HCT116 (cell line): Measurements from ENCODE around the gene MMD. TPM values are rescaled to one million over a fixed set of nuclear protein-coding genes. Genes with fewer than 3 reads are reported as not detected.
A peak's percentile ranks its signal among the peaks of the same experiment; 100 is the strongest.

Experiments used
- ATAC-seq: fragments of 200-7000 bp; cut with Tn5 transposase; 2 replicates; pipeline ENCODE4 v1.9.1; 2020; ENCODE audit warnings: mild to moderate bottlenecking, moderate library complexity
- BruUV-seq: library from RNA; stranded (reverse); fragments of 400-500 nt; replicated peaks from 2 replicates; lab custom pipeline; 2021; lab: Mats Ljungman, UMichigan
- CTCF ChIA-PET: fragments of 300-600 bp; sonication (Branson Sonifier 250); formaldehyde crosslinking; loops from one replicate; lab custom pipeline; 2021; ENCODE audit warnings: antibody characterized with exemption; lab: Charles Lee
- POLR2A ChIA-PET: fragments of 300-600, 350-600 bp; sonication (Branson Sonifier 250); formaldehyde crosslinking; loops from one replicate; lab custom pipeline; 2021; ENCODE audit warnings: antibody characterized with exemption; lab: Charles Lee
- RAD21 ChIA-PET, 2 experiments: fragments of 300-600 bp; sonication (Branson Sonifier 250); formaldehyde crosslinking; loops; one replicate each; lab custom pipeline; 2023; ENCODE audit warnings: low total read pairs in 2 of 2; ENCODE audit not compliant: uncharacterized antibody in 2 of 2, unreplicated experiment in 2 of 2, low non-redundant PET in 1 of 2; lab: Charles Lee
- DNase-seq: peaks from one replicate; pipeline ENCODE4 v3.0.0-alpha.2; 2010; ENCODE audit warnings: low read depth, low spot score
- H2AFZ ChIP-seq: fragments of 200-600 bp; shearing (Covaris generic), sonication (generic); 2 replicates; pipeline ENCODE4 v1.6.1; 2017; ENCODE audit warnings: low read depth, mixed run types, mixed read lengths, antibody characterized with exemption, low read length; ENCODE audit not compliant: poor library complexity, severe bottlenecking
- H3K27ac ChIP-seq: 2 replicates; pipeline ENCODE4 v1.5.1; 2012; ENCODE audit warnings: low read depth, low read length
- H3K27me3 ChIP-seq: fragments of 200-600 bp; sonication (generic); 2 replicates; pipeline ENCODE4 v1.6.1; 2016; ENCODE audit warnings: mixed run types, low read length, mixed read lengths; ENCODE audit not compliant: insufficient read depth
- H3K36me3 ChIP-seq, 2 experiments: fragments of 200-500 bp in 1 of 2; fragments of 200-600 bp in 1 of 2; sonication (Bioruptor generic) in 1 of 2; sonication (generic) in 1 of 2; 2 replicates each; pipeline versions ENCODE4 v1.5.1 to v1.6.1; 2014 to 2016; ENCODE audit warnings: low read length in 2 of 2, inconsistent platforms in 1 of 2, mixed read lengths in 1 of 2, mixed run types in 1 of 2; ENCODE audit not compliant: insufficient read depth in 2 of 2, control insufficient read depth in 1 of 2
- H3K4me1 ChIP-seq, 2 experiments: fragments of 200-600 bp in 1 of 2; sonication (generic) in 1 of 2; 2 replicates each; pipeline versions ENCODE4 v1.5.1 to v1.6.1; 2012 to 2017; ENCODE audit warnings: low read length in 2 of 2, inconsistent platforms in 1 of 2, mild to moderate bottlenecking in 1 of 2, mixed read lengths in 1 of 2, mixed run types in 1 of 2, moderate library complexity in 1 of 2; ENCODE audit not compliant: insufficient read depth in 2 of 2, control insufficient read depth in 1 of 2
- H3K4me2 ChIP-seq: fragments of 200-600 bp; sonication (generic); 2 replicates; pipeline ENCODE4 v1.6.1; 2017; ENCODE audit warnings: mixed run types, low read length, mixed read lengths
- H3K4me3 ChIP-seq, 2 experiments: fragments of 200-600 bp in 1 of 2; sonication (generic) in 1 of 2; replicated peaks in 1 of 2; 2 replicates each; pipeline ENCODE4 v1.5.1; 2011 to 2016; ENCODE audit warnings: low read length in 2 of 2, control low read depth in 1 of 2, low read depth in 1 of 2, mild to moderate bottlenecking in 1 of 2, mixed read lengths in 1 of 2, mixed run types in 1 of 2
- H3K79me2 ChIP-seq: fragments of 200-600 bp; sonication (generic); 2 replicates; pipeline ENCODE4 v1.6.1; 2017; ENCODE audit warnings: mild to moderate bottlenecking, mixed run types, low read length, moderate library complexity, mixed read lengths; ENCODE audit not compliant: insufficient read depth
- H3K9ac ChIP-seq: fragments of 200-600 bp; sonication (generic); 2 replicates; pipeline ENCODE4 v1.6.1; 2016; ENCODE audit warnings: low read length, mixed read lengths
- H3K9me2 ChIP-seq: fragments of 200-600 bp; sonication (generic), shearing (Covaris generic); 2 replicates; pipeline ENCODE4 v1.6.1; 2017; ENCODE audit warnings: mixed run types, mild to moderate bottlenecking, moderate library complexity; ENCODE audit not compliant: insufficient read depth
- H3K9me3 ChIP-seq, 2 experiments: fragments of 200-500 bp in 1 of 2; fragments of 200-600 bp in 1 of 2; sonication (Bioruptor generic) in 1 of 2; sonication (generic) in 1 of 2; 2 replicates each; pipeline ENCODE4 v1.6.1; 2014 to 2017; ENCODE audit warnings: low read length in 2 of 2, mixed read lengths in 2 of 2, inconsistent platforms in 1 of 2, low read depth in 1 of 2, mild to moderate bottlenecking in 1 of 2, mixed run types in 1 of 2, moderate library complexity in 1 of 2; ENCODE audit not compliant: control insufficient read depth in 1 of 2, insufficient read depth in 1 of 2
- H4K20me1 ChIP-seq: fragments of 200-600 bp; sonication (generic), shearing (Covaris generic); 2 replicates; pipeline ENCODE4 v1.6.1; 2017; ENCODE audit warnings: mixed run types, mild to moderate bottlenecking, moderate library complexity; ENCODE audit not compliant: insufficient read depth
- CBX3 ChIP-seq: IDR thresholded peaks from 2 replicates; pipeline ENCODE4 v1.6.1; 2012; ENCODE audit warnings: low read depth
- CEBPB ChIP-seq: IDR thresholded peaks from 2 replicates; pipeline ENCODE4 v1.6.1; 2012; ENCODE audit warnings: low read depth
- EGR1 ChIP-seq: IDR thresholded peaks from 2 replicates; pipeline ENCODE4 v1.6.1; 2012; ENCODE audit warnings: low read depth
- EZH2 ChIP-seq: fragments of 200-600 bp; sonication (generic); IDR thresholded peaks from 2 replicates; pipeline ENCODE4 v1.6.1; 2017; ENCODE audit warnings: antibody characterized with exemption, mixed run types
- FOSL1 ChIP-seq: IDR thresholded peaks from 2 replicates; pipeline ENCODE4 v1.6.1; 2012; ENCODE audit warnings: low read depth
- JUND ChIP-seq: IDR thresholded peaks from 2 replicates; pipeline ENCODE4 v1.6.1; 2012
- SP1 ChIP-seq: IDR thresholded peaks from 2 replicates; pipeline ENCODE4 v1.6.1; 2012; ENCODE audit warnings: low read depth
- TCF7L2 ChIP-seq: IDR thresholded peaks from 2 replicates; pipeline ENCODE4 v1.7.0; 2011; ENCODE audit warnings: borderline replicate concordance, inconsistent platforms; ENCODE audit not compliant: insufficient read depth, insufficient read length; ENCODE audit errors: extremely low read depth
- ZNF274 ChIP-seq: fragments of 200-500 bp; sonication (Bioruptor generic); IDR thresholded peaks from 2 replicates; pipeline ENCODE4 v1.6.1; 2014; ENCODE audit warnings: mild to moderate bottlenecking, low read depth, low read length, inconsistent platforms
- intact Hi-C: fragments of 100-400 bp; cut with micrococcal nuclease; formaldehyde crosslinking; loops from 2 replicates; pipeline ENCODE4 v1.10.0; 2022
- total RNA-seq: library from RNA; stranded (reverse); gene quantifications from one replicate; pipeline ENCODE4 v1.2.1, GENCODE V29; 2021; ENCODE audit not compliant: unreplicated experiment
- TF ChIP-seq, protein P1 (sequence below): IDR thresholded peaks from 2 replicates; pipeline ENCODE4 v1.6.1; 2012

Gene MMD
- total RNA-seq, 1 experiment from 2014 or later: 21.3 TPM

GRCh38 chr17:55433629-55434422 is 12.2 kb upstream of the MMD start:
- Histone ChIP-seq H3K27me3 (peaks cover 12% of the 10 kb centered on the region; the same call in 1 of the 2 replicates), H4K20me1 (no peaks in the 10 kb centered on the region), H3K9me3 (no peaks in the 10 kb centered on the region), H3K4me1 (peaks cover 21 to 39% of the 10 kb centered on the region in 2 experiments), H3K79me2 (no peaks in the 10 kb centered on the region), H3K4me2 (peak overlapping the region; percentile 65), H3K27ac (0 out of 2 replicates have a peak overlapping the region, but pooled peaks have one; percentile 26), H3K4me3 (peak overlapping the region in 1 of 2 experiments; percentile 12; a peak in 1 of 4 replicates), H2AFZ (peak overlapping the region; percentile 1), H3K9ac (no peak overlapping the region), H3K9me2 (no peaks in the 10 kb centered on the region), H3K36me3 (no peaks in the 10 kb centered on the region)
- DNase-seq (no peak), ATAC-seq (peak; percentile 50)
- ChIA-PET CTCF (interaction anchor here (1.1 kb wide), 1 partner anchor 77 kb away, joined by 3 read pairs; no protein-coding TSS in a partner anchor), POLR2A (interaction anchor here (1.4 kb wide), 1 partner anchor 12 kb away, joined by 5 read pairs; no protein-coding TSS in a partner anchor), RAD21 (interaction anchor here in 1 of 2 experiments (0.9 kb wide), 1 partner anchor 12 kb away, joined by 3 read pairs; the partner anchor contains the start of gene MMD)
- intact Hi-C loops: no loop called here
- TF ChIP-seq FOSL1 (0 out of 2 replicates have a peak, but pooled peaks have one; percentile 13), SP1 (peak; percentile 39; the same call in 1 of the 2 replicates), JUND (peak; percentile 31; the same call in 1 of the 2 replicates), TCF7L2 (no peak), ZNF274 (no peak), CEBPB (peak; percentile 82), EGR1 (no peak), EZH2 (no peak), CBX3 (peak; percentile 67; the same call in 1 of the 2 replicates)
- TF ChIP-seq, protein P1, sequence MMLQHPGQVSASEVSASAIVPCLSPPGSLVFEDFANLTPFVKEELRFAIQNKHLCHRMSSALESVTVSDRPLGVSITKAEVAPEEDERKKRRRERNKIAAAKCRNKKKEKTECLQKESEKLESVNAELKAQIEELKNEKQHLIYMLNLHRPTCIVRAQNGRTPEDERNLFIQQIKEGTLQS: no peak
- BruUV-seq: no TSS peak
